Ureter (tissue), 1 donor: ENCODE results near the gene LHX3. TPM values are rescaled to one million over a fixed set of nuclear protein-coding genes. Genes with fewer than 3 reads are reported as not detected.
A peak's percentile ranks its signal among the peaks of the same experiment; 100 is the strongest.

Source experiments
- DNase-seq: peaks from one replicate; pipeline ENCODE4 v3.0.0-alpha.2; 2020; ENCODE audit warnings: low spot score
- total RNA-seq: library from RNA; stranded (reverse); gene quantifications from one replicate; pipeline ENCODE4 v1.2.4, GENCODE V29; 2023
- donor health status: DM: yes; HTN: yes; CAD: no.

LHX3 gene
- not detected for total RNA-seq

DNA sequence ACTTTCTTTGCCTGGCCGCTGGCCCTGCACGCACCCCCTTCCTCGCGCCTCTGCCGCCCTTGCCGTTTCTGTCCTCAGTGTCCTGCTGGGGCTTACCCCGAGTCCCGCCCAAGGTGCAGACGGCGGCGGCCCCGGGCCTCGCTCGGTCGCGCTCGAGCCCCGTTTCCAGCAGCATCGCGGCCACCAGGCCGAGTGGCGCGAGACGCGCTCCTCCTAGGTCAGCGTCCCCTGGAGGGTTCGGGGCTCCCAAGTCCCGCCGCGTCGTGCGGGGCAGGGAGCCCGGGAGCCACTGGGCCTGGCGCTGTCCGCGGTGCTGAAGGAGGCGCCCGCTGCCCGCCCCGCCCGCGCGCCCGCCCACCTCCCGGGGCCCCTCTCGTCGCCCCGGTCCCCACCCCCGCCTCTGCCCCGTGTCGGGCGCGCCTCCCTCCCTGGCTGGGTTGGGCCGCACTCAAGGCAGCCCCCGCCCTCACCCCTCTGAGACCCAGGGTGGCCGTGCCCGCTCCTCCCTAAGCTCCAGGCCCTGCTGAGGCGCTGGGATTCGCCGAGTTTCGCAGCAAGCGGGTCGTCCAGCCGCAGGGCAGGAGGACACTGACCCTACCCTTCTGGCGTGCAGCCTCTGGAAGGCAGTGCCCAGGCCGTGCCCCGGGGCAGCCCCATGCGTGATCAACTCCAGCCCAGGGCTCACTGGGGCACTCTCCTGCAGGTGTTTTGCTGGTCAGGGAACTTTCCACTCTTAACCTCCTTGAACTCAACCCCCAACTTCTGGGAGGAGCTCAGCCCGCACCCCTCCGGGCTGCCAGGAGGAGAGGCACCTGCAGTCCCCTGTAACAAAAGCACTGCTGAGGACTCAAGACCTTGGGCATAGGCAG, at the start of gene LHX3:
Gene LHX3, minus strand, starts transcription at position 291 of the 869 bp plus-strand sequence. Its CDS starts 116 bp downstream, at position 175.
- no peak for DNase-seq

DNA sequence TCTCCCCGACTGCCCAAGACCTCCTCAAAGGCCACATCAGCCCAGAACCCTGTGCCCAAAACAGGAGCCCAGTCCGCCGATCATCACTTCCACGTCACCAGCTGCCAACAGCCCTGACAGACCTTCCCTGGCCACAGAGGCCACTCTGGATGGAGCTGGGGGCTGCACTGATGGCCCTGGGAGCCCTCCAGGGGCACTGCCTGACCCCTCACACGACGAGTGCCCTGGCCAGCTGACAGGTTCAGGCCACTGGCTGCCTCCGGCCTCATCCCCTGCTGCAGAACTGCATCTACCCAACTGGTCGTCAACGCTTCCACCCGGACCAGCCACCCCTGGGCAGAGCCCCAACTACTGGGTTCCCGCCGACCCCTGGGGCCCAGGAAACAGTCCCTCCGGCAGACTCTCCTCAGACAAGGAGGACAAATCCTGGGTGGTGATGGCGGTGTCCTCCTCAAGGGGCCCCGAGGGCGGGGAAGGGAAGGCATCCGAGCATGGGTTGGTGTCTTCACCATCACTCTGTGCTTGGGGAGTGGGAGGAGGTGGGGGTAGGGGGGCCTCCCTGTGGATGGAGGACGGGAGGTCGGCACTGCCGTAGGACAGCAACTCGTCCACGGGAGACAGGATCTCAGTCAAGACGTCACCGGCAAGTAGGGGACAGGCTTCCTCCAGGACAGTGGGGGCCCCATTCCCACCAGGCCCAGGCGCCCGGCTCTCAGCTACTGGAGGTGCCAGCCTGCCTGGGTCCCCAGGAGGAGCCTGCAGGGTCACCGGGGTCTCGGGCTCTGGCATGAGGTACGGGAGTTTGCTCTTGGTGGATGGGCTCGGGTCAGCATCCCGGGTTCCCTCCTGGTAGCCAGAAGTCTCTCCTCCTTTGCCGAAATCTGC, 48.6 kb upstream of the LHX3 start:
- DNase-seq = no peak

DNA sequence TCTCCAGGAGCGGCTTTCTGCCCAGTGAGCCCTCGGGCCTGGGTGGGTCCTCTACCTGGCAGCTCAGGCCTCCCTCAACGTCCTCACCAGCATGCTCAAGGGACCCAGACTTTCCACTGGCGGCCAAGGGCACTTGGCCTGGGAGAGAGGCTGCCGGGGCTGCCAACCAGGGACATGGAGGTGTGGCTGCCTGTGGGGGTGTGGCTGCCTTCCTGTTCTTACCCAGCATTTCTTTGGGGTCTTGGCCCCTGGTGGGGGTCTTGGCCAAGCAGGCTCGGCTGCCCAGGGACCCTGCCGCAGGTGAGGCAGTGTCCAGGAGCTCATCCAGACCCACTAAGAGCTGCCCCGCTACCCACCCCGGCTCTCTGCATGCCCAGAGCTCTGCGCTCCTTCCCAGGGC, 47.9 kb upstream of the LHX3 start:
- DNase-seq = no peak

DNA sequence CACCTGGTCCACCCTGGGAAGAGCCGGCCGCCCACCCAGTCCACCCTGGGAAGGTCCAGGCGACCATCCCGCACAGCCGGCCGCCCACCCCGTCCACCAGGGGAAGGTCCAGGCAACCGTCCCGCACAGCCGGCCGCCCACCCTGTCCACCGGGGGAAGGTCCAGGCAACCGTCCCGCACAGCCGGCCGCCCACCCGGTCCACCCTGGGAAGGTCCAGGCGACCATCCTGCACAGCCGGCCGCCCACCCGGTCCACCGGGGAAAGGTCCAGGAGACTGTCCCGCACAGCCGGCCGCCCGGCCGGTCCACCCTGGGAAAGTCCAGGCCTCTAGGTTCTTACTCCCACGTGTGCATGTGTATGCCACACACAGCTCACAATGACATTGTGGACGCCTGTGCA, 47.4 kb upstream of the LHX3 start:
- DNase-seq = no peak

DNA sequence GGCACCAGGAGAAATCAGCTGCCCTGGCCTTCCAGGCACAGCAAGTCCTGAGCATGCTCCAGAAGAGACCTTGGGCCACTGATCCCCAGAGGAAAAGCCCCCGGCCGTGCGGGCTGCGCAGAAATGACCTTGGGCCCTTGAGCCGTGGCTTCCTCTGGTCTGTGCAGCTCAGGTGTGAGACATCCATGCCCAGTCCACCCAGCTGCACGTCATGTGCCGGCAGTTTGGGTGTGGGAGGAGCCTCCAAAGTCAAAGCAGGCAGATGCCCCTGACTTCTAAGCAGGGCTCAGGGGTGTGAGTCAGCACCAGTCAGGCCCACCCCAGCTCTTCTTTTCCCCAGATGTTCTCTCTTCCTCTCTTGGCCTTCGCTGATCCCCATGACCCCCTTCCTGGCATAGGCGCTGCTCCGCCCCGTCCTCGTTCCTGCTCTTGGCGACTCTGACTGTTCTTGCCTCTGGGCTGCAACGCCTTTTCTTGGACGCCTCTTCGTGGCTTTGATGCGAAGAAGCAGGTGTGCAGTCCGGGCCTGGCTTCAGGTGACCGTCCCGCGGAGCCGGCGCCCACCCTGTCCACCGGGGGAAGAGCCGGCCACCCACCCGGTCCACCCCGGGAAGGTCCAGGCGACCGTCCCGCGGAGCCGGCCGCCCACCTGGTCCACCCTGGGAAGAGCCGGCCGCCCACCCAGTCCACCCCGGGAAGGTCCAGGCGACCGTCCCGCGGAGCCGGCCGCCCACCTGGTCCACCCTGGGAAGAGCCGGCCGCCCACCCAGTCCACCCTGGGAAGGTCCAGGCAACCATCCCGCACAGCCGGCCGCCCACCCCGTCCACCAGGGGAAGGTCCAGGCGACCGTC, 46.6 kb upstream of the LHX3 start:
- no peak for DNase-seq

DNA sequence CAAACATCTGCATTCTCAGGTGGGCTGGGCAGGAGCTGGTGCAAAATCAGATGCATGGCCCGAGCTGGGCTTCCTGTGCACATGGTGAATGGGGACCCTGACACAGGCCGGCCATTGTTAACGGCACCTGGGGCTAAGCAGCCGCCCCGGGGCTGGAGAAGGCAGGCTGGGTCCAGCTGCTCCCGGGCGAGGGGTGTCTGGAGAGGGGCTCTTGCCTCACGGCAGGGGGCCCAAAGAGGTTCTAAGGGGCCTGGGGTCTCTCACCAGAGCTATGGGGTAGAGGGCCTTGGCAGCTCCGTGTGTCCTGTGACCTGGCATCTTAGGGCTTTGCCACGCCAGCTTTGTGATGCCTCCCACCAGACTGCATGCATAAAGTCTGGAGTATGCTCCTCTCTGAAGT, 45.7 kb upstream of the LHX3 start:
- DNase-seq = no peak

DNA sequence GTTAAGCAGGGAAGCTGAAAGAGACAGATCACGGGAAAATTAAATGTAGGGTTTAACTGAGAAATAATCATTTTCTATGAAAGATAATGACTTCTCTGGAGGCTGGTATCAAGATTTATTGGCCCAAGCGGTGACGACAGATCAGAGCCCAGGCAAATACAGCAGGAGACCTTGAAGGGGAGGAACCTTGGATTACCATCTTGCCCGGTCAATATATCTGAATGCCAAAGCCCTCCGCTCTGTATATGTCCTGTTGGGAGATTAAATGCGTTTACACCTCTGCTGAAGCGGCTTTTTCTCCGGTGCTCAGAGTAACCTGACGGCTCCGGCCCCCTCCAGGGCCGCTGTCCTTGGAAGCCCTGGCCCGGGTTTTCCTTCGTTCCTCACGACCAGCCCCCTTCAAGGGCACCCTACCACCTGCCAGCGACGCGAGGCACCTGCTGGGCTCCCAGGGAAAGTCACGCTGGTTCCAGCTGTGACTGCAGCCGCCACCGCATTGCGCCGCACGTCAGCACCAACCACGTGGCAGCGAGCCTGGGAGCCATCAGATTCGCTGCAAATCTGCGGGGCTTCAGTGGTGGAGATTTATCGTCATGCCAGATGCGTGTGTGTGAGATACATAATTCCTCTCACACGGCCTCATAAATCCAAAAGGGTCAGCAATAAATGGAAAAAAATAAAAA, 45.1 kb upstream of the LHX3 start:
- no peak for DNase-seq

DNA sequence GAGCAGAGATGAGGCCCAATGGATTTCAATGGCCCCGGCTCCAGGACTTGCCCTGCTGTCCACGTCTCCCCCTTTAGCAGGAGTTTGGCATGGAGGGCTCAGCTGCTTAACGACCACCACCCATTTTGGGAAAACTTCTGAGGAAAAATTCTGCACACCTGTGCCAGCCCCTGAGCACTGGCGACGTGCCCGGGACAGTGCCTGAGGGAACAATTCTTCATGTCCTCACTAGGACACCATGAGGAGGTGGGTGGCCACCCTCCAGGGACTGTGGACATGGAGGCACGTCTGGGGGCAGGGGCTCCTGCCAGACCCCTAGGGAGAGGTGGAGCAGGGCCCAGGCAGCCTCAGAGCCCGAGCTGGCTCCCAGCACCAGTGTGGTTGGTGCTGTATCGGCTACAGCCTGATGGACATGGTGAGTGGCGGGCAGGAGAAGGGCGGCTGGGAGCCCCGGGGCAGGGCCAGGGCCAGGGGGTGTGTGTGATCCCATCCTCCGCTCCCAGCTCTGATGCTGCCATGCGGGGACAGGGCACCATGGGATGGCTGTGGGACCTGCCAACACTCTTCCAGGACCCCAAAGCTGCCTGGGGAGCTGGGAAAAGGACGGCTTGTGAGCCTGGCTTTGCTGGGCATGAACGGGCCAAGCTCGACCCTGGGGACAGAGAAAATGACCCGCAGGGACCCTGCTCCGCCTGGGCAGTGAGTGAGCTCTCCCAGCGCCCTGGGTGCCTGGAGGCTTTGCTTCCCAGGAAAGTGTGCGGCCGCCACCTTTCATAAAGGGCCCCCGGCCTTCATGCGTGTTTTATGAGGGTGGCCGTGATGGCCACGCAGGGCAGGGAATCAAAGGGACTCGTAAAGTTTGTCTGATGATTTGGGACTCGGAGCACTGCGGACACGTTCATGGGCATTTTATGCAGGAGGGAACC, 44.3 kb upstream of the LHX3 start:
- no peak for DNase-seq

DNA sequence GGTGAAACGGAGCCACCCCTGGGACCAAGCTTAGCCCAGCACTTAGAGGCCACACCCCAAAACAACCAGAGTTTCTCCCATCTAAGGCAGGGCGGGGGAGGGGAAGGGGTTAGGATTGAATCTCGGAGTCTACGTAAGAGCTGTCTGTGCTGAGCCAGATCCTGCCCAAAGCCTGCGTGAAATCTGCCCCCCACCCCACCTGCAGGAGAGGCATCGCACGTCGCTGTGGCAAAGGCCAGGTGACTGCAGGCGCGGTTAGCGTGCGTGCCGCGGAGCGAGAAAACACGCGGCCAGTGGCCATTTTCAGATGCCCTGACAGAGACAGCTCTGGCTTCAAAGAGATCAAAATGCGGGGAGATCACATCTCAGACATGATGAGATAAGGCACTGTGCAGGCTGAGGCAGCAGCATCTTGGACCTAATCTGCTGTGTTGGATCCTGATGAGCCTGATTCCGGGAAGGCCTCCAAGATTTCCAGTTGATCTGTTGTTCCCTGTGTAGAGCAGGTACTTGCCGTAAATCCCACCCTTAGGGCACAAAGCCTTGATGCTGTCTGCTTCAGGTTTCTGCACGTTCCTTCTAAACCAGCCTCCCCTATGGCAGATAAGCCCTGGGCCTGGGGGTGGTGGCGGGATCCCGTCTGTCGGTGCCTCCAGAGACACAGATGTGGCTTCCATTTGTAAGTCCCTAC, 43.2 kb upstream of the LHX3 start:
- DNase-seq = no peak

DNA sequence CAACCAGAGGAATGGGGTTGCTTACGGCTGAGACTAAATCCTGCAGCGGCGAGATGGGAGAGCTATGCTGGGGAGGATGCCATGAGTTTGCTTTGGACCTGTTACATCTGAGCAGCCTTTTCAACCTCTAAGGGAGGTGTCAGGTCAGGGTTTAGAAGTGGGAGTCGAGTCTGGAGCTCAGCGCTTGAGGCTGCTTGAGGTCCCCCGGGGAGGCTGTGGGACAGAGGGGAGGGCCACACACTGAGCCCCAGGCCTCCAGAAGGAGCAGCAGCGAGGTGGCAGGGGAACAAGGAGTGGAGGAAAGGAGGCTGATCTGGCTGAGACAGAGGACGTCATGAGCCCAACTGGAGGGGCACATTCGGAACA, 42.6 kb upstream of the LHX3 start:
- no peak for DNase-seq

DNA sequence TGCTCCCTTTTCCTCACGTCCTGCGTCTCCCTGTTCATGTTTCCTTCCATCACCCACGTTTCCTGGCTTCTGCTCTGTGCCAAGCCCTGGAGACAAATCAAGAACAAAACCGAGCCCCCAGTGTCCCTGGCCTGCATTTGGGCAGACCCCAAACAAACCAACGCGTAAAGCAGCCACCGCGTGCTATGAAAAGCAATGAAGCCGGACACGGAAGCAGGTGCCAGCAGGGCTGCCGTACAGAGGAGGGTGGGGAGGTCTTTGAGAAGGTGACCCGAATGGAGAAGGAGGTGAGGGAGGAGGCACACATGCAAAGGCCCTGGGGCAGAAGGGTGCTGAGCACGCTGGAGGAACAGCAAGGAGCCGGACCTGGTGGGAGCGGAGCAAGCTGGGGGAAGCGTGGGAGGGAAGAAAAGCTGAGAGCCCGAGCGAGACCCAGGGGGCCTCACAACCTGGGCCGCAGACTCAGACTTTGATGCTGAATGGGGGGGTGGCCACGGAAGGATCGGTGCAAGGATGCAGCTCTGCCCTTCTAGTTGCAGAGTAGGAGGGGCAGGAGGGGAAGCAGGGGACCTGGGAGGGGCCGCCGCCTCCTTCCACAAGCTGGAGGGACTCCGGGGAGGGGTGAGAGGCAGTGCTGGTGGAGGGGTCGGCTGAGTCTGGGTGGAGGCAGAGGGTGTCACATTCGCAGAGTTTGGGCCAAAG, 42.1 kb upstream of the LHX3 start:
- no peak for DNase-seq

DNA sequence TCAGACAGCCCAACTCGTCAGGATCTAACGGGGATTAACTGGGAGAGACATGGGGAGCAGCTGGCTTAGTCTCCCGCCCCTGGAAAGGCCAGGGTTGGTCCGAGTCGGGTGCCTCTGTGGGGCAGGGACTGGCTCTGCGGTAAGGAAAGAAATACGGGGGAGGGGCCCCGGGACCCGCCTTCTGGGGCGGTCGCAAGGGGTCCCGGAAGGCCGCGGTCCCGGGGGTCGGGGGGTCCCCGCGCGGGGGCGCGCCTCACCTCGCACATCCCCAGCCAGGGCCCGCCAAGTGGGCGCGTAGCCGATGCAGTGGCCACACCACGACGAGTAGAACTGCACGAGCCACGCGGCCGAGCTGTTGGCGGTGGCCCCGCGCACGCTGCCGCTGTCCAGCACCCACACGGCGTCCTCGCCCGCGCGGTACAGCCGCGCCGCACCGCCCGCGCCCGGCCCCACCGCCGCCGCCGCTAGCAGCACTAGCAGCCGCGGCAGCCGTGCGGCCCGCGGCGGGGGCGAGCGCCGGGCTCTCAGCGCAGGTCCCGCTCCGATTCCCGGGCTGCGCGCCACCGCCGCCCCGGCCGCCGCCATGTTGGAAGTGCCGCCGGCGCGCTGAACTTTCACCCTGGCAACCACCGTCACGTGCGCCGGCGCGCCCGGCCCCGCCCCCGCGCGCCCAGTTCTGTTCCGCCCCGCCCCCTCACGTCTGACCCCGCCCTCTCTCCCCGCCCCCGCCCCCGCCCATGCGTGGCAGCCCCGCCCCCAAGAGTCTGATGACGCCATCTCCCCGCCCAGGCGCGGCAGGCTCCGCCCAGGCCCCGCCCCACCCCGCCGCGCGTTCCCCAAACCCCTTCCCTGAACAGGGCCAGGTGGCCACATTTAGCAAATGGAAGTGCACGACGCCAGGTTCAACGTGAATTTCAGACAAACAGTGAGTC, 40.6 kb upstream of the LHX3 start, which contains the start of gene QSOX2:
Gene QSOX2, minus strand, starts transcription at position 594 of the 932 bp plus-strand sequence. Its CDS starts 9 bp downstream, at position 585.
- peak; percentile 83 for DNase-seq

DNA sequence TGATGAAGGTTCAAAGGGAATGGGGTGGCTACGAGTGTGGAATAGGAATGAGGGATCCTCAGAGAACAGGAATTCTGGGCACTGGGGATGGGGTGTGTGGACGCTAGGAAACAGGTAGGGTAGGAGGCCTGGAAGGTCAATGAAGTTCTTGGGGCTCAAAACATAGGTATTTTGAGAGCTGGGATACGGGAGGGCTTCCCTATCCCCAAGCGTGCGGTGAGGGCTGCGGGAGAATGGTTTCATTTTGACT, 40.0 kb upstream of the LHX3 start:
- DNase-seq = no peak

DNA sequence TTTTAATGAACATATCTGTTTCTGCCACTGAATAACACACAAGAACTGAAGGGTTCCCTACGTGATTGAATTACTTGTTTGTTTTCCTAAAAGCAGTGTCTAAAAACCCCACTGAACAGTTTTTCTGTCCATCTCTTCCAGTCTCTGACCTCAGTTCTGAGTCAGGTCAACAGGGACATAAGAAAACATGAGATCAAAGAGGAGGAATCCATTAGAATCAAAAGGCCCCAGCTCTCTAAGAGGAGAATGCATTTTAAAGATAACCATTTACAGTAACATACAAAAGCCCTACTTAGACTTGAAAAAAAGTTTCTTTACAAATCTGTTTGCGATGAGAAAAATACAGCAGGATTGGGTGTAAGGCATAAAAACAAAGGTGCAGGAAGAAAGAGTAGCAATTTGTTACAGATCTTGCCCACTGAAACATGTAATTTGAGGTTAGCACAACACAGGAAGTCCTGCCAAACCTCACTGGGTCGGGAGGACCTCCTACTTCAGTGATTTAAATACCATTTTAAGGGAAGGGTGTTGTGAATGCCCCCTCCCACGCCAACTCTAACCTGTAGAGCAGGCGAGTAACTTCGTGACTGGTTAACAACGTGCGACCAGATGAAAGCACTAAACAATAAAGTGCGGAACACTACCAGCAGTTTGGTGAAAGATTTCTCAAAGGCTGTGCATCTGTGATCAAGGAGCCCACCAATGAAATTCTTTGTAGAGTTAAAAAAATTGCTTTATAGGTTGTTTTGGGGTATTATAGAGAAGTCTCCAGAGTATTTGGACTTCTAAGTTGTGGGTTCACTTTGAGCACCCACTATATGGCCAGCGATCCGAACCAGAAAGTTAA, 39.4 kb upstream of the LHX3 start:
- no peak for DNase-seq

DNA sequence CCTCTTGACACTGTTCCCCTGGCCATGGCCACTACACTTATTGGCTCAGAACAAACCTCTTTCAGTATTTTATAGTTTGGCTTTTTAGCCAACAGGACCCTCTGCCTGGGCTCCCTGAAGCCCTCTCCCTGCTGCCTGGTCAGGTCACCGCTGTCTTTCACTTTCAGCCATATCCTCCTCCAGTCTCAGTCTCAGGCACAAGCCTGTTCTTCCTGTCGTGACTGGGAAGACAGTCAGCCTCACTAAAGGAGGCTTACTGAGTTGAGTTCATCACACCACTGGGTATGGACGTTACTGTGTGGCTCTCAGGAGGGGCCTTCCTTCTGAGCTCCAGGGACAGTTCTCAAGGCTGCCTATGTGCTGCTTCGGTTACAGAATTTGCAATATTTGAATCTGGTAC, 38.7 kb upstream of the LHX3 start:
- no peak for DNase-seq

DNA sequence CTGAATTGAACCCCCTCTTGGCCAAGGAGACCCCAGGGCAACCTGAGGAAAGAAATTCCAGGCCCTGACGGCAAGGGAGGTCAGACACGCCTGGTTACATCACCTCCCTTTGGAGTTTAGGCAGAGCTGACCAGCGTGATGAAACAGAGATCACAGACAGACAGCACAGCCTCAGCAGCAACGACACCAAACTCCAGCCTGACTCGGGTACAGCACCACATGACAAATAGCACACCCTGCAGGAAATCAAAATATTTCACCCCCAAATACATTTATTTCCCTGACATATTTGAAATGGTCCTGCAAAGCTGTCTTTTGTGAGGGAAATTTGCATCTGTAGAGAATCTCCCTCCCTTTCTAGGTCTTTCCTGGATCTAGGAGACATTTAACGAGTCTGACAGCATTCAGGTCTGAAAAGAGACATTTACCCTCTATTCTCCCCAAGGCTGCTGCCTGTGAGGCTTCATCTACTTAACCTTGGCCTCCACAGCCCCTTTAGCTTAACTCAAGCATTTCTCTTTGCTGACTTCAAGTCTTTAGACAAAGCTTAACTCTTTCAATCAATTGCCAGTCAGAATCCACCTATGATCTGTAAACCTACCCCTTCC, 38.1 kb upstream of the LHX3 start:
- no peak for DNase-seq

DNA sequence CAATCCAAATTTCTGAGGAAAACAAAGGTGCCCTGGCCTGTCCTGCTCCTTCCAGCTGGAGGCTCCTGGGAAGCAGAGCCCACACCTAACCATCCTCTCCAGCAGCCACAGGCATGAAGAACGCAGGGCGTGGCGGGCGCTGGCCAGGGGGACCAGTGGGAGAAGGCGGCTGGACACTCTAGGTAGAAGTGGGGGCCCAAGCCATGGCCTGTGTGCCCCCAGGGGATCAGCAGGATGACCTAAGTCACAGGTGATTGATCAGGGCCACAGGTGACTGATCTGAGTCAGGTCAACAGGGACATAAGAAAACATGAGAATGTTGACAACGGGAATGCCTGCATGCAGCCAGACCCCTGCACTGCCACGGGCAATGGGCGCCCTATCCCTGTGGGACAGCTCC, 37.3 kb upstream of the LHX3 start:
- no peak for DNase-seq
